HEK293 (cell line): ENCODE results near the gene ZFAND3.

Experiments used
- CTCF ChIA-PET: fragments of 350-600 bp; formaldehyde crosslinking; extraction: SDS; loops from one replicate; lab custom pipeline; 2021; ENCODE audit warnings: antibody characterized with exemption; lab: Yijun Ruan, JAX
- POLR2A ChIA-PET: fragments of 300-600 bp; formaldehyde crosslinking; extraction: SDS; loops from one replicate; lab custom pipeline; 2020; ENCODE audit warnings: antibody characterized with exemption, inconsistent platforms; lab: Yijun Ruan, JAX
- H3K27ac ChIP-seq: fragments of 200-500 bp; sonication (Bioruptor generic); 2 replicates; pipeline ENCODE4 v1.5.1; 2014; ENCODE audit warnings: low read depth, low read length, control low read depth, inconsistent platforms; ENCODE audit errors: extremely low read depth
- H3K36me3 ChIP-seq, 2 experiments: fragments of 200-500 bp in 1 of 2; sonication (Bioruptor generic) in 1 of 2; 1 replicate in 1 of 2; 2 replicates in 1 of 2; pipeline ENCODE4 v1.5.1; 2014 to 2017; ENCODE audit warnings: inconsistent platforms in 2 of 2, low read length in 2 of 2; ENCODE audit not compliant: control insufficient read depth in 2 of 2, insufficient read depth in 1 of 2
- H3K4me1 ChIP-seq: fragments of 200-500 bp; sonication (Bioruptor generic); 2 replicates; pipeline ENCODE4 v1.5.1; 2014; ENCODE audit warnings: mild to moderate bottlenecking, low read length, inconsistent platforms; ENCODE audit not compliant: control insufficient read depth, insufficient read depth
- H3K4me3 ChIP-seq: 2 replicates; pipeline ENCODE4 v1.5.1; 2011; ENCODE audit warnings: low read depth, mild to moderate bottlenecking, control low read depth, low read length, moderate library complexity
- H3K9me3 ChIP-seq: fragments of 200-500 bp; sonication (Bioruptor generic); 2 replicates; pipeline ENCODE4 v1.5.1; 2014; ENCODE audit warnings: low read depth, low read length, inconsistent platforms; ENCODE audit not compliant: control insufficient read depth, insufficient read depth
- BCL11B ChIP-seq: fragments of 450-650 bp; formaldehyde crosslinking; IDR thresholded peaks from 2 replicates; pipeline ENCODE4 v1.5.1; 2016; ENCODE audit warnings: low read depth, missing biosample characterization, missing genetic modification characterization
- EGR2 ChIP-seq: fragments of 450-650 bp; formaldehyde crosslinking; IDR thresholded peaks from 2 replicates; pipeline ENCODE4 v1.5.1; 2016; ENCODE audit warnings: low read depth, missing biosample characterization, missing genetic modification characterization
- KLF1 ChIP-seq: fragments of 450-650 bp; formaldehyde crosslinking; IDR thresholded peaks from 2 replicates; pipeline ENCODE4 v1.5.1; 2016; ENCODE audit warnings: missing biosample characterization, missing genetic modification characterization
- KLF9 ChIP-seq: fragments of 450-650 bp; formaldehyde crosslinking; IDR thresholded peaks from 2 replicates; pipeline ENCODE4 v1.5.1; 2016; ENCODE audit warnings: missing biosample characterization, missing genetic modification characterization, low read depth
- REPIN1 ChIP-seq: fragments of 450-650 bp; formaldehyde crosslinking; IDR thresholded peaks from 2 replicates; pipeline ENCODE4 v1.5.1; 2017; ENCODE audit warnings: missing biosample characterization, missing genetic modification characterization, low read depth
- ZFHX2 ChIP-seq: fragments of 450-650 bp; formaldehyde crosslinking; conservative IDR thresholded peaks from 2 replicates; pipeline ENCODE4 v1.5.1; 2016; ENCODE audit warnings: missing biosample characterization, missing genetic modification characterization
- ZIC2 ChIP-seq: fragments of 450-650 bp; formaldehyde crosslinking; IDR thresholded peaks from 2 replicates; pipeline ENCODE4 v1.5.1; 2016; ENCODE audit warnings: missing biosample characterization, missing genetic modification characterization
- ZNF133 ChIP-seq: fragments of 450-650 bp; formaldehyde crosslinking; IDR thresholded peaks from 2 replicates; pipeline ENCODE4 v1.5.1; 2016; ENCODE audit warnings: missing biosample characterization, missing genetic modification characterization
- ZNF155 ChIP-seq: fragments of 450-650 bp; formaldehyde crosslinking; IDR thresholded peaks from 2 replicates; pipeline ENCODE4 v1.5.1; 2016; ENCODE audit warnings: missing biosample characterization, missing genetic modification characterization
- ZNF157 ChIP-seq: fragments of 450-650 bp; formaldehyde crosslinking; IDR thresholded peaks from 2 replicates; pipeline ENCODE4 v1.5.1; 2016; ENCODE audit warnings: missing biosample characterization, missing genetic modification characterization
- ZNF266 ChIP-seq: fragments of 450-650 bp; formaldehyde crosslinking; IDR thresholded peaks from 2 replicates; pipeline ENCODE4 v1.5.1; 2016; ENCODE audit warnings: missing biosample characterization, missing genetic modification characterization, low read depth
- ZNF37A ChIP-seq: fragments of 450-650 bp; IDR thresholded peaks from 2 replicates; pipeline ENCODE4 v1.5.1; 2018; ENCODE audit warnings: missing biosample characterization, missing genetic modification characterization
- ZNF514 ChIP-seq: fragments of 450-650 bp; formaldehyde crosslinking; IDR thresholded peaks from 2 replicates; pipeline ENCODE4 v1.5.1; 2016; ENCODE audit warnings: missing biosample characterization, missing genetic modification characterization
- ZNF529 ChIP-seq: fragments of 450-650 bp; formaldehyde crosslinking; IDR thresholded peaks from 2 replicates; pipeline ENCODE4 v1.5.1; 2017; ENCODE audit warnings: missing genetic modification characterization, missing biosample characterization; ENCODE audit not compliant: insufficient replicate concordance
- ZNF658 ChIP-seq: fragments of 450-650 bp; formaldehyde crosslinking; IDR thresholded peaks from 2 replicates; pipeline ENCODE4; 2016; ENCODE audit warnings: missing biosample characterization, missing genetic modification characterization
- ZNF660 ChIP-seq: fragments of 450-650 bp; IDR thresholded peaks from 2 replicates; pipeline ENCODE4 v1.5.1; 2018; ENCODE audit warnings: missing biosample characterization, mild to moderate bottlenecking, missing genetic modification characterization
- ZNF777 ChIP-seq: fragments of 450-650 bp; formaldehyde crosslinking; IDR thresholded peaks from 2 replicates; pipeline ENCODE4 v1.5.1; 2017; ENCODE audit warnings: missing biosample characterization, missing genetic modification characterization, borderline replicate concordance
- TF ChIP-seq, protein P1 (sequence below): fragments of 450-650 bp; formaldehyde crosslinking; IDR thresholded peaks from 2 replicates; pipeline ENCODE4 v1.5.1; 2016; ENCODE audit warnings: missing biosample characterization, missing genetic modification characterization

The ZFAND3 gene

DNA sequence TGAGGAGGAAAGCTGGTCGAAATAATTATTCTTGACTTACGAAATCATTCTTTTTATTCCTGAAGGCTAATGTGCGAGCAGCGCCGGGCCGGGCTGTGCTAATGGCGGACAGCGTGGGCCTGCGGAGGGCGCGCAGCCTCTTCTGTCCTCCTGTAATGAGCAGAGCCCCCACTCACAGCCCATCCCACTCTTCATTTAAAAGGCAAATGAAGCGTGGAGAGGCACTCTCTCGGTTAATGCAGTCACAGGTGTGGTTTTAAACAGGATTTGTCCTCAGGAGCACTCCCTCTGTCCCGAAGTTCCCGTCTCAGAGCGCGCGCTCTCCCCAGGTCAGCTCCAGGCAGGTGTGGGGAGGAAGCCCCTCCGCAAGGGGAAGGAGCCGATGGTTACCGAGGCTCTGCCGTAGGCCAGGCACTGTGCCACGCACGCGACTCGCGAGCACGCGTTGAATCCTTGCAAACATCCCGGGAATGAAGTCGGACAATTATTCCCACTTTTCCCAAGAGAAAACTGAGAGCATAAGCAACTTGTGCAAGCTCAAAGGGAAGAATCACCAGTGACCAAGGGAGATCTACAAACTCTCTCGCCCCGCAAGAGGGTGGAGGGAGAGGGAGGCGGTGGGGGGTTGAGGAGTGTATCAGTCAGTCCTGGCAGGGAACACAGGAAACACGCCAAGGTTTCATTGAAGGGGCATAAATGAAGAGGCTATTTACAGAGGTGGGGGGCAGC is 35.5 kb upstream of the ZFAND3 start:
- TF ChIP-seq ZNF658 (tag by site-specific recombination) (no peak), ZIC2 (peak; percentile 66), KLF1 (tag by site-specific recombination) (0 out of 2 replicates have a peak, but pooled peaks have one; percentile 14)
- CTCF ChIA-PET: interaction anchor here (0.6 to 0.7 kb wide), 2 partner anchors 19 to 428 kb away, joined by 3 to 5 read pairs; no protein-coding TSS in a partner anchor
- Histone ChIP-seq H3K27ac (no peak overlapping the region), H3K36me3 (no peaks in the 10 kb centered on the region), H3K4me3 (no peak overlapping the region), H3K4me1 (no peaks in the 10 kb centered on the region), H3K9me3 (no peaks in the 10 kb centered on the region)
- POLR2A ChIA-PET: interaction anchor here (0.6 to 0.7 kb wide), 2 partner anchors 11 to 73 kb away, joined by 3 read pairs; no protein-coding TSS in a partner anchor

DNA sequence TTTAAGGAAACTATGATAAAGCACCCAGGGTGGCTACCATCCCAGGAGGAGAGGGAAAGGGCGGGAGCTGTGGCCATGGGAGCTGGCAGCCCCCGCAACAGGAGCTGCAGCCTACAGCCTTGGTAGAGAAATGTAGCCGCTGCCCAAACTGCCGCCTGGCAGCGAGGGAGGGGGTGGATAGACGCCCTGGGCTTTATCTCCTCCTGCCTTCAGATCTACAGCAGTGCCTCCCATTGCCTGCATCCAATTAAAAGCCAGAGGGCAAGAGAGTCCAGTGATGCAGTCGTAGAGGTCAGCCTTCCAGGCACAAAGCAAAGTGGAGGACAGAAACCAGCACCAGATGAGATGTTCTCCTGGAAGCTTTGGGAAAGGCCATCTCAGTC is 35.0 kb upstream of the ZFAND3 start:
- H3K4me3 ChIP-seq: no peak overlapping the region
- no peak for TF ChIP-seq ZNF133
- TF ChIP-seq ZNF37A (tag by site-specific recombination): no peak
- TF ChIP-seq ZFHX2 (tag by site-specific recombination): peak; percentile 34; the same call in 1 of the 2 replicates
- TF ChIP-seq EGR2 (tag by site-specific recombination): peak; percentile 72

GRCh38 chr6:37785002-37785662 is 34.4 kb upstream of the ZFAND3 start:
- no peak overlapping the region for H3K4me3 ChIP-seq
- H3K36me3 ChIP-seq: no peaks in the 10 kb centered on the region
- no peaks in the 10 kb centered on the region for H3K9me3 ChIP-seq
- no peak overlapping the region for H3K27ac ChIP-seq
- ChIA-PET POLR2A (no interaction called here), CTCF (no interaction called here)
- TF ChIP-seq ZNF155 (no peak), BCL11B (tag by site-specific recombination) (no peak), ZNF266 (tag by site-specific recombination) (no peak), ZNF157 (tag by site-specific recombination) (no peak), KLF9 (tag by site-specific recombination) (no peak), ZNF133 (no peak), ZNF660 (tag by site-specific recombination) (no peak), REPIN1 (no peak), ZNF514 (tag by site-specific recombination) (no peak), ZNF529 (tag by site-specific recombination) (no peak), ZNF777 (tag by site-specific recombination) (no peak)
- H3K4me1 ChIP-seq: no peaks in the 10 kb centered on the region

More for the DNA sequence above, 35.0 kb upstream of the ZFAND3 start:
- no peak overlapping the region for H3K27ac ChIP-seq
- CTCF ChIA-PET: no interaction called here
- H3K36me3 ChIP-seq: no peaks in the 10 kb centered on the region
- POLR2A ChIA-PET: no interaction called here
- H3K9me3 ChIP-seq: no peaks in the 10 kb centered on the region
- H3K4me1 ChIP-seq: no peaks in the 10 kb centered on the region

DNA sequence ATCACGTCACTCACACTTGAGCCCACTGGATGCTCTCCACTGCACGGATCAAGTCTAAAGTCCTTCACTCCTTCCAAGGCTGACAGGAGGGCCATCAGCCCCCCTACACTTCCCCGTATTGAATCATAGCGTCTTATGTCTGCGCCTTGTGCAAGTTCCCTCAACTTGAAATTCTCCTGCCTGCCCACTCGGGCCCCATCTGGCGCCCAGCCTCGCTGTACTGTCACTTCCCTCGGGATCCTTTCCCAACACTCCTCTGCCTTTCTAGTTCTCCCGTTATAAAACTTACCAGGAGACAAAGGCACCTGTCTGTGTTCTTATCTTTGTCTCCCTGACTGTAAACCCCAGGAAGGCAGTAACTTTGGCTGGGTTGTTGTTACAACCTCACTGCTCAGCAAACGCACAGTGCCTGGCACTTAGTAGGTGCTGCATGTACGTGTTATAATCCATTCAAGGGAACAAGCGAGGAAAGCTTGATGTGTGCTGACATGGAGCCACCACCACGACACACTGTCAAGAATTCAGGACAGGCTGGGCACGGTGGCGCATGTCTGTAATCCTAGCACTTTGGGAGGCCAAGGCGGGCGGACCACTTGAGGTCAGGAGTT is 33.8 kb upstream of the ZFAND3 start:
- Histone ChIP-seq H3K36me3 (no peaks in the 10 kb centered on the region), H3K4me1 (peaks cover under 1% of the 10 kb centered on the region; the same call in 1 of the 2 replicates), H3K27ac (no peak overlapping the region), H3K9me3 (no peaks in the 10 kb centered on the region), H3K4me3 (no peak overlapping the region)
- ChIA-PET CTCF (no interaction called here), POLR2A (no interaction called here)
- TF ChIP-seq ZFHX2 (tag by site-specific recombination): peak; percentile 20
- TF ChIP-seq, protein P1, sequence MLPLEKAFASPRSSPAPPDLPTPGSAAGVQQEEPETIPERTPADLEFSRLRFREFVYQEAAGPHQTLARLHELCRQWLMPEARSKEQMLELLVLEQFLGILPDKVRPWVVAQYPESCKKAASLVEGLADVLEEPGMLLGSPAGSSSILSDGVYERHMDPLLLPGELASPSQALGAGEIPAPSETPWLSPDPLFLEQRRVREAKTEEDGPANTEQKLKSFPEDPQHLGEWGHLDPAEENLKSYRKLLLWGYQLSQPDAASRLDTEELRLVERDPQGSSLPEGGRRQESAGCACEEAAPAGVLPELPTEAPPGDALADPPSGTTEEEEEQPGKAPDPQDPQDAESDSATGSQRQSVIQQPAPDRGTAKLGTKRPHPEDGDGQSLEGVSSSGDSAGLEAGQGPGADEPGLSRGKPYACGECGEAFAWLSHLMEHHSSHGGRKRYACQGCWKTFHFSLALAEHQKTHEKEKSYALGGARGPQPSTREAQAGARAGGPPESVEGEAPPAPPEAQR (tag by site-specific recombination): no peak
